ENCODE data around the gene LEMD2.

Gene LEMD2

DNA sequence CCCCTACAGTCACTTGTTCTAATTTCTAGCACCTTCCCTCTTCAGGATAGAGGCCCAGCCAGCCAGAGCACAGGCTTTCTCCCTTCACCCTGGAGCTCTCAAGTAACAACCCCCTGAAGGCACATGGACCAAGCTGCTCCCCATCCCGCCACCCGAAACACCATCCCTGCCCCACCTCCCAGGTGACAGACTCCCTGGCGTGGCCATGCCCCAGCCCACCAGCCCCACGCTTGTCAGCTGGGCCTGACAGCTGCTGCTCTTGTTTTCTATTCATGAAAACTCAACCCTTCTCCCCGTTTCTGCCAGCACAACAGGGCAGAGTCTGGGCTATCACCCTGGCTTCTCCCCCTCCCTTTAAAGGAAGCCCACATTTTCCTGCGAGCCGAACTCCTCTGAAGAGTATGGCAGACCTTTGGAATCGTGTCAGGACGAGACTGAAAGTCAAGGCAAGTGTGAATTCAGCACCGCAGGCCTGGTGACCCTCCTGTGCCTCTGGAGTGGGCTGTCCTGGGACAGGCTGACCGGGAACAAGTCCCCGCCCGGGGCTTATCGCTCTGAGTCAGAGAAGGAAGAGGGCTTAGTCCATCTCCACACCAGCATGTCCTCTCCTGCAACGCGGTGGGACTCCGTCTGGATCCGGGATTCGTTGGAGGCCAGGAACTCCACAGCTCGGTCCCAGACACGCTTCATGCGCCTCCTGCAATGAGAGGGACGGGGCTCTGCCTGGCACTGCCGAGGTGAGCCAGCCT is 16.7 kb downstream of the LEMD2 start:
- DNase-seq, result no peak

DNA sequence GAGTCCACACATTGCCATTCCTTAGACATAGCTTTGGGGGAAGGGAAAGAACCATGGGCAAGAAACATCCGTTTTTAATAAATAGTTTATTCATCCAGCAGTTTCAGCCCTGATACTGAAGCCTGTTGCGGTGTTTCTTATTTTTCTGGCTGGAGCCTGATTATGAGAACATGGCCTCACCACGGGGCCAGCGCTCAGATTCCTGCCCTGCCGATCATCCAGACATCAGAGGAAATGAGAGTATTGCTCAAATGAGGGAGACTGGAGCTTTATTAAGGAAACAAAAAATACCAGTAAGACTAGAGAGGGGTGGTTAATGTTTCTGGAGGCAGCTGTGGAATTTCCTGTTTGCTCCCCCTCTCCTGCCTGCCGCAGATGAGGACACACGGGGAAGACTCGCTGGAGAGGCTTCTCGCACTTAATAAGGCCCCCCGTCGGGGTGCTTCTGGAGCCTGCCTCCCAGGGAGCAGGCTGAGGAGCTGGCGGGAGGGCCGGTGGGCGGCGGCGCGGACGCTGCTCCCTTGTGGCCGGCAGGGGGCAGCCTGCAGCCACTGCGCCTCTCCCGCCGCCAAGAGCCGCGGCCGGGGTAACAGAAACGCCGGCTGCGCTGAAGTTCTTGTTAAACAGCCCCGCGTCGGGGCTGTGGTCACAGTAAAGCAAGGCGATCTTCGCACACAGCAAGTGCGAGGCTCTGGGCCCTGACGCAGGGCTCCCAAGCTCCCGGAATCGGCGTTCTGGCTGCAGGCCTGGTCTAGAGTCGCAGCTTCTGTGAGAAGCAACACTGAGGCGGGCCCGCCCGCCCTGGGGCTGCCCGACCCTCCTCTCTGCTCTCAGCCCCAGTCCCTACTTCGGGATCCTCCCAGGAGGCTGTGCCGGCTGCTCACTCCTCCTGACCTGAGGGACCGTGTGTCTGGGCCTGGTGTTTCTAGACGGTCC is 17.5 kb downstream of the LEMD2 start:
- DNase-seq, result no peak

DNA sequence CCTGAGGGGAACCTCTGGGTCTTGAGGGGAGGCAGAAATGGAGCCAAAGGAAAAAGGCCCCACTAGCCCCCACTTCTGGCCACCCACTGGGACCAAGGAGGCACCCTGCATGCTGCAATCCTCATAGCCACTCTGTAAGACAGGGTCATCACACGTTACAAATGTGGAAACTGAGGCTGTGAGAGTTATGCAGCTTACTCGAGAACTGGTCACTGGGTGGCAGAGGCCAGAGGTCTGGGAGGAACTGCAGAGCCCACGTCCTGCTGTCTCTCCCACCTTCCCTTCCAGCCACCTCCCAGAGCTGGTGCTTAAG is 18.1 kb downstream of the LEMD2 start:
- DNase-seq, result no peak

DNA sequence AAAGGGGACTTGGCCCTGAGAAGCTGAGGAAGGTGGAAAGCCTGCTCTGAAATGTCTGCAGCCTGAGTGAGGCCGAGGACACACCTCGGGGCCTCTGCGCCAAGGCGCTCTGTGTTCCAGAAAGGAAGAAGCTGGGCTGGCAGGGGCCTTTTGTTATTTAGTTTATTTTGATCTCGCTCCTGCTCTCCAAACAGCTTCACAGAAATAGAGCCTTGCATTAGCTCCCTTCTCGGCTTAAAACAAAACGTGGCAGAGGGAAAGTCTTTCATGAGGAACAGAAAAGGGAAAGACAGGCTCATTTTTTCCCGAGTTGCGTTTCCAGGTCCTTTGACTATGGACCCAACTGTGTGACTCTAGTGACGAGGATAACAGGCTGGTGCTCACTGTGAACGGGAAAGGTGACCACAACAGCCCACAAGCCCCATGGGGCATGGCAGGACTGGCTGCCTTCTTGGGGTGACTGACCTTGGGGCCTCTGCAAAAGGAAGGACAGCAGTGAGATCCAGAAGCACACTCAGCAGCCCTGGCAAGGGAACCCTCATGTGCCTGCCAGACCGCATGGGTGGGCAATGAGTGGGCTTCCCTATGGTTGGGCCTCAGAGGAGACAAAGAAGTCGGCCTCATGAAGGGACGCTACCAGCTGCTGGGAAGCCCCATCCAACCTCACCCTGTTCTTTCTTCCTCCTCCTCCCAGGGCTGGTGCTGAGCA is 18.7 kb downstream of the LEMD2 start:
- no peak for DNase-seq

DNA sequence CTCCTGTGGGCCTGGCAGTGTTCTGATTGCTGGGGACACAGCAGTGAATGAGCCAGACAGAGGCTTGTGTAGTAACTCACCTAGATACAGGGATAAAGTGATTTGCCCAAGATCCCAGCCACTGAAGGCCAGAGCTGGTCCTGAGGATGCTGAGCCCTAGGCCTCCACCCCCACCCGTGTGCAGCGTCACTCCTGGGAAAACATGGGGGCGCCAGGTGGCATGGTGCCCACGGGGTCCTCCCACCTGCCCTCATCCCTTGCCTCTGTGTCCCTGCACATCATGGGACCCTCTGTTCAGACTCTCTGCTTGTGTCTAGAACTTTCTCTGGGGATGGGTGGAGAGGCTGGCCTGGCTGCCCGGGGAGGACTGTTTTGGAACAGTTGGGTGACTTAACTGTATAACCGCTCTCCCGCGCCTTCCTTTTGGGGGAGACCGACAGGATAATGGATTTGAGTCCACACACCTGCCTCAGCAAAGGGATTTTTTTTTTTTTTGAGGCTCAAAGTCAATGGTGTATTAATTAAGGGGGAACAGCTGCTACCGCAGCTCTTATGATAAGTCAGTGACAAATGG is 19.6 kb downstream of the LEMD2 start:
- no peak for DNase-seq

DNA sequence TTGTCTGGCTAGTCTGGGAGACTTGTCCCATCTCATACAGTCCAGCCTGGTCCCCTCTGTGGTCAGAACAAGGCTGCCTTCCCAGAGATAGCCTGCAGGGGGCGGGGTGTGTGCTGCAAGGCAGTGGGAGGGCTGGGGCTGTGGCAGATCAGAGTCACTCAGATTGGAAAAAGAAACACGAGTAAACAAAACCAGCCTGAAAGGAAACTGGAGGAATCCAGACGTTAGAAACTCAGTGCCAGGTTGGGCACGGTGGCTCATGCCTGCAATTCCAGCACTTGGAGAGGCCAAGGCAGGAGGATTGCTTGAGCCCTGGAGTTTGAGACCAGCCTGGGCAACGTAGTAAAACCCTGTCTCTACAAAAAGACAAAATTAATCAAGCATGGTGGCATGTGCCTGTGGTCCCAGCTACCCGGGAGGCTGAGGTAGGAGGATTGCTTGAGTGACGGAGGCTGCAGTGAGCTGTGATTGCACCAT is 20.2 kb downstream of the LEMD2 start:
- DNase-seq, result peak; percentile 64

DNA sequence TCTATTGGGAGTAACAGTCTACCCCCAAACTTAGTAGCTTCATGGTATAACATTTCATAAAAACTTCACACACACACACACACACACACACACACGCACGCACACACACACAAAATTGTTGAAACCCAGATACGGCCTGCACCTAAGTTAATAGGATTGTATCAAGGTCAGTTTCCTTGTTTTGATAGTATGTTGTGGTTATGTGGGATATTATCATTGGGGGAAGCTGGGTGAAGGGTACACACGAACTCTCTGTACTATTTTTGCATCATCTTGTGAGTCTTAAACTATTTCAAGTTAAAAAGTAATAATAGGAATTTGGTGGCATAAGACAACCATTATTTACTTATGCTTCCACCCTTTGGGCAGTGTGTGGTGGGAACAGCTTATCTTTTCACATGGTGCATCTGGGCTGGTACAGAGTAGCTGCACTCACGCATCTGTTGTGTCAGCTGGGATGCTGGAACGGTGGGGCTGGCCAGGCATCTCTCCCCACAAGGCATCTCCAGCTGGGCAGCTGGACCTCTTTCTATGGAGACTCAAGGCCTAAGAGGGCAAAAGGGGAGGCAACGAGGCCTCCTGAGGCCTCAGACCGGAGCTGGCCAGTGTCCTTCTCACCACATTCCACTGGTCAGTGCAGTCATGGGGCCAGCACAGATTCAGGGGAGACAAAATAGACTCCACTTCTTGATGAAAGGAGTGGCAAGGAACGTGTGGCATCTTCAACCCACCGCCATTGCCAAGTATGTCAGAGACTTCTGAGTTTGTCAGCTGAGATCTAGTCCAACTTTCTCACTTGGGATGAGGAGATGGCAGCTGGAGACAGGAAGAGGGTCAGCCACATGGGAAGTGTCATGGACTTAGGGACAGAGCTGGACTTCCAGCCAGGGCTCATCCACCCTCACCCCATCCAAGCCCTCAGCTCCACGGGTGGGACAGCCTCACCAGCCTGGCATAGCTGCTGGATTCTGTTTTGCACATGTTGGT is 21.7 kb downstream of the LEMD2 start:
- no peak for DNase-seq

DNA sequence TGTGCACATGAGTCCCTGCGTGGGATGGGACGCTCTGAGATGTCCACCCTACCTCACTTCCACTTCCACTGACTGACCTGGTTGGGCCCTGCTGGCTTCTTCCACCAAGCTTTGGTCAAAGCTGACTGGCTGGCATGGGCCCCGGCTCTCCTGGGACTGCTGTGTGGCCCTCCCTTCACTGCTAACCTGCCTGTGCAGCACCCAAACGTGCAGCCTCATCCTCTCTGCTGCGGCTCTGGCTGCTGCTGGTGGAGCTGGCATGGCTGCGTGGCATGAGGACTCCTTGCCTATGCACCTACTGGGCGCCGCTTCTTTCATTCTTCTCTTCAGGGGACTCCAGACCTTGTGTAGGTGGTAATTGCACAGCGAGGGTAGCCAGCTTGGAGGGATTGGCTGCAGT is 23.6 kb downstream of the LEMD2 start:
- no peak for DNase-seq

DNA sequence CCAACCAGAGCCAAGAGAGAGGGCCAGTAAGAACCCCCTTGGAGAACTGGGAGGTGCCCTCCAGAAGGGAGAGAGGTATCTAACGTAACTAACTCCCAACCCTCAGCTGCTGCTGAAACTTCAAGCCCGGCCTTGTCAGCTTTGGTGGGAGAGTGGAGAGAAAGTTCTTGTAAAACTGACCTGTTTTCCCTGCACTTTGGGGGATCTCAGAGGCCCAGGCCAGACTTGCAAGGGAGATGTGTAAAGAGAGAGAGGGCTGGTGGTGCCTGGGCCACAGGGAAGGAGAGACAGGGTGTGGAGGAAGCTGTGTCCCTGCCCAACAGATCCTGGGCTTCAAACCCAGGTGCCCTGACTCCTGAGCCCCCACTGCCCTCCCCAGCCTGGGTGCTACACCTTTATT is 24.9 kb downstream of the LEMD2 start:
- DNase-seq, result no peak

DNA sequence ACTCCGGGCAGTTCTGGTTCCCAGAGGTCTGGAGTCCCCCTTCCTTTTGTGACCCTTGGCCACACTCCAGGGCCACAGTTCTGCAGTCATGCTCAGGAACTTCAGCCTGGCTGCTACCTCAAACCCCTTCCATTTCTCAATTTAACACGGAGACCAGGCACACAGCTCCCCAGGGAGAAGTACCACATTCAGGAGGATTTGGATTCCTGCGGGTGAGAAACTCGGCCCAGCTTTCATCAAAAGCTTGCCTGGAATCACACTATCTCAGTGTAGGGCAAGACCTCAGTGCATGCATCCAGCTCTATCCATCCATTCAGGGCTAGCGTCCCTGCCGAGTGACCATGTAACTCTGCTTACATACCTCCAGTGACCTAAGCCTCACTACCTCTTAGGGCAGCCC is 25.4 kb downstream of the LEMD2 start:
- no peak for DNase-seq

DNA sequence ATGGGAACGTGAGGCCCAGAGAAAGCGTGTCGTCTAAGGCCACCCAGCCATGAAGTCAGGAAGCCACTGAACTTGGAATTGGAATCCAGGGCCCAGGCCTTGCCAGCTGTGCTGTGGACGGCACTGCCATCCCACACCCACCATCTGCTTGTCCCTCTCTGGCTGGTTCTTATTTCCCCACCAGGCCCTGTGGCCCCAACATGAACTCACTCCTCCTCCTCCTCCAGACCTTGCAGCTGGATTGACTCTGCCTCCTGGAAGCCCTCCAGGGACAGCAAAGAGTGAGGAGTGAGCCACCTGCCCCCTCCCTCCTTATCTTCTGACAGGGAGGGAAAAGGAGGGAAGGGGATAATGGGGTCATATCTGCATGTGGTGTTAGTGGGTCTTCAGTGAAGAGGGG is 26.2 kb downstream of the LEMD2 start:
- no peak for DNase-seq

DNA sequence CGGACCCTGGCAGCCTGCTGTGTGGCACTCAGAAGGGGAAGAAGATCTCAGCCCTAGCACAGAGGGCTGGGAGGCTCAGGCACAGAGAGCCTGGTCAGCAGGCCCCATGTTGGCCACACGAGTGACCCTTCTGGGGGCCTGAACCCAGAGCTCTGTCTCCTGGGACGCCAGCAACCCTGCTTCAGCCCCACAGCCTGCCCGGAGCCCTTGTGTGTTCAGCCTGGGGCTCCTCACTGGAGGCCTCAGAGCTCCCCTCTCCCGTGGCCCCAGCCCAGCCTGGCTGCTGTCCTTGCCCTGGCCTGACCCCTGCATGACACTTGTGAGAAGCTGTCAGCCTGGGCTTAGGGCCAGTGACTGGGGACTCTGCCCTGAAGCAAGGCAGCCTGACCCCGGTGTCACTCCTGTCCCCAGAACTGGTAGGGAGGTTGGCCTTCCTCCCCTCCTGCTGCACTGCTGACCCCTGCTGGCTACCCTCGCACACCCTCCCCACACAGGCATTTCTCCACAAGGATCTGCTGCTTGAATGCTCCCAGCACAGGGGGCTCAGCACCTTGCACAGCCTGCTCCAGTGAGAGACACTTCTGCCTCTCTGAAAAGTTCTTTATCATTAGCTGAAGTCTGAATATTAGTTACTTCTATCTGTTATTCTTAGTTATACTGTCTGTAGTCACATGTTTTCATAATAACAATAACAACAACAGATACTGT is 26.9 kb downstream of the LEMD2 start:
- peak; percentile 55 for DNase-seq

DNA sequence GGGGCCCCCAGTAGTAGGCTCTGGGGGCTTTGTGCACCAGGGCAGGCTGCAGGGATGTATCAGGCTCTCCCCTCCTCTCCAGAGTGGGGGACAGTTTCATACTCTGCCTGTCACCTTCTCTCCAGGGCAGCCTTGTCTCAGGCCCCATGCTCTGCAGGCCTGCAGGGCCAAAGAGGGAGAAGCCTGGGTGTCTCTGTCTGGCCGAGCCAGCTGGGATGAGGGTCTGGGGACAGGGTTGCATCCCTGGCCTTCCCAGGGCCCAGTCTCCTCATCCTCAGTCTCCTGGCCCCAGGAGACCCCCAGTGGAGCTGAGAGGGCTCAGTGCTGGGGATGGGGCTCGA is 27.4 kb downstream of the LEMD2 start:
- no peak for DNase-seq

DNA sequence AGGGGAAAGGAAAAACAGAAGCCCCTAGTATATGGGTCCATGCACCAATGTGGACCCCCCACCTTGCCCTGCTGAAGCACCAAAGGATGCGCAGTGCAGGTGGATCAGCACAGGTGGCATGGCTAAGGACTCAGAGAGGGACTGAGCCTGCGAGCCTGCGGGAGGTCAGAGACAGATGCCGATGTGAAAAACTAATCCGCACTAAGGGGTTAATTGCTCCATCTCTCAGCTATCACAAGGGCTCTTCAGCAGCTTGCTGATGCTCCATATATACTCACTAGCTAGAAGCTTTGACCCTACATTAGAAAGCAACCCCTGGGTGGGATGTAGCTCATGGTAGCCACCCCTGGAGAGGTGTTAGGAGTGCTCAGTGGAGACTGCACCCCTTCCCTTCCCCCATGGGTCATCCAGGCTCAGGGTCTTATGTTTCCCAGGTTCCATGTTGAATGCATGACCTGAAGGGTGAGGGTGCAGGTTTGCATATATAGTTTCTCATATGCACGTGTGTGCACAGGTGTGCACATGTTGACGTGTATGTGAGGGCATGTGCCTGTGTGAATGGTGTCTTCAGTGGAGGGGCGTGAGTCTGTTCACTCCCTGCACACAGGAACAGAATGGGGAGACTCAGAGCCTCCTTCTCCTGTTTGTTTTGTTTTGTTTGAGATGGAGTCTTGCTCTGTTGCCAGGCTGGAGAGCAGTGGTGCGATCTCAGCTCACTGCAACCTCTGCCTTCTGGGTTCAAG is 28.9 kb downstream of the LEMD2 start:
- DNase-seq, result no peak

DNA sequence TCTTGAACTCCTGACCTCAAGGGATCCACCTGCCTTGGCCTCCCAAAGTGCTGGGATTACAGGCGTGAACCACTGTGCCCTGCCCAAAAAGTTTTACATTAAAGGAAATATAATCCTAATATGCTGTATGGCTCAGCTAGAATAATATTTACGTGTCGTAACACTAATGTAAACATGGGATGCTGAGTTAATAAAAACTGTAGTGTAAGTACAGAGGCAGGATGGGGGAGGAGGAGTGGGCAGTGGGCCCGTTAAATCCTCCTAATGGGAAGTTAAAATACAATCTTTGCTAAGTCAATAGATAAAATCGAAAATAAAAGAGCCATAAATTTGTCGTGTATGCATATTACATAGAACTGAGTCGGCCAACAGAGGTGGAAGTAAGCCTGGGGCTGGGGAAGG is 30.1 kb downstream of the LEMD2 start:
- DNase-seq, result no peak

DNA sequence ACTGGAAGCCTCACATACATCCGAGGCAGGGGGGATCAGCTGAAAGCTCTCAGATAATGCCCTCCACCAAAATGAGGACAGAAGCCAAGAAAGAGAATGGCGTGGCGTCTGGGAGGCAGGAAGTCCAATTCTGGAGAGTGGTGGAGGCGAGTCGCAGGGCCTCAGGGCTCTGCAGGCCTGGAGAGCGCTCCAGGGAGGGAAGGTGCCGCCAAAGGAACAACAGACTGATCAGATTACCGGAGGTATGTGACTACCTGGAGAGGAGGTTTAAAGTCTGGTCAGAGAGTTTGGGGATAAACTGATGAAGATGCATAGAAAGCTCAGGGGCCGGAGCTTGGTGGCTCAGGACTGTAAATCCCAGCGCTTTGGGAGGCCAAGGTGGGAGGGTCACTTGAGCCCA is 31.0 kb downstream of the LEMD2 start:
- DNase-seq, result no peak

DNA sequence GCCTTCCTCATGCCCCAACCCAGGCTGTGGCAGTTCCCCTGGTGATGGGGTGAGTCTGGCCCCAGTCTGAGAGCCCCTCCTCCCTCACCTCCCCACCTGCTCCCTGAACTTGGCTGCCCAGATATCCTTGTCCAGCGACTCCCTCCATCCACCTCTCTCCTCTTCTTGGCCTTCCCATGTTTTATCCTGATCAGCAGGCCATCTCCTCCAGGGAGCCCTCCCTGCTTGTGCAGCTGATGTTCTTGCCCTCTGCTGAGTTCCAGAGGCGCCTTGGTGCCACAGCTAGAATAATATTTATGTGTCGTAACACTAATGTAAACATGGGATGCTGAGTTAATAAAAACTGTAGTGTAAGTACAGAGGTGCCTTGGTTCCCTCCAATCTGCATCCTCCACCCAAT is 31.8 kb downstream of the LEMD2 start:
- DNase-seq, result no peak

DNA sequence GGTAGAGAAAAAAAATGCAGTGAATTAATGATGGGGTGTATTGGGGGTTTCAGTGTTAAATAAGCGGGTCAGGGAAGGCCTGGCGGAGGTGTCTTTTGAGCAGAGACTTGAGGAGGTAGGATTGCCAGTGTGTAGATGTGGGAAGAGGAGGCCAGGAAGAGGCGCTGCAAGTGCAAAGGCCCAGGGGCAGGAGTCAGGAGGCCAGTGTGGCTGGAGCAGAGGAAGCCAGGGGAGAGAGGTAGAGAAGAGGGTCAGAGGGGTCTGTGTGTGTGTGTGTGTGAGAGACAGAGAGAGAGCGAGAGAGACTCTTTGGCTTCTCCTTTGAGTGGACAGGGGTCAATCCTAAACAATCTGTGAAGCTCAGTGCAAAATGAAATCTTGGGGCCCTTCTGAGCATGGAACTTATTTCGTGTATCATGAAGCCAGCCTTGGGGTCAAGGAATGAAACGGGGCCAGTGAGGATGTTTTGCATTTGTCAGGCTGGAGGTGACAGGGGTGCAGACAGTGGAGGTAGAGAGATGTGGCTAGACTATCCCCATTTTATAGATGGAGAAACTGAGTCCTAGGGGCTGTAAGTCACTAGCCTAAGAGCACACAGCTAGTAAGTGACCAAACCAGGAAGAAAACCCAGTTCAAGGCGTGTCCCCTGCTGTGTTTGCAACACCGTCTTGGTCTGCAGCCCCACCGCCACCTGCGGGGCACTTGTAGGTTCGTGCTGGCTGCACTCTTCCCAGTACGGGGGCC is 32.5 kb downstream of the LEMD2 start:
- no peak for DNase-seq

DNA sequence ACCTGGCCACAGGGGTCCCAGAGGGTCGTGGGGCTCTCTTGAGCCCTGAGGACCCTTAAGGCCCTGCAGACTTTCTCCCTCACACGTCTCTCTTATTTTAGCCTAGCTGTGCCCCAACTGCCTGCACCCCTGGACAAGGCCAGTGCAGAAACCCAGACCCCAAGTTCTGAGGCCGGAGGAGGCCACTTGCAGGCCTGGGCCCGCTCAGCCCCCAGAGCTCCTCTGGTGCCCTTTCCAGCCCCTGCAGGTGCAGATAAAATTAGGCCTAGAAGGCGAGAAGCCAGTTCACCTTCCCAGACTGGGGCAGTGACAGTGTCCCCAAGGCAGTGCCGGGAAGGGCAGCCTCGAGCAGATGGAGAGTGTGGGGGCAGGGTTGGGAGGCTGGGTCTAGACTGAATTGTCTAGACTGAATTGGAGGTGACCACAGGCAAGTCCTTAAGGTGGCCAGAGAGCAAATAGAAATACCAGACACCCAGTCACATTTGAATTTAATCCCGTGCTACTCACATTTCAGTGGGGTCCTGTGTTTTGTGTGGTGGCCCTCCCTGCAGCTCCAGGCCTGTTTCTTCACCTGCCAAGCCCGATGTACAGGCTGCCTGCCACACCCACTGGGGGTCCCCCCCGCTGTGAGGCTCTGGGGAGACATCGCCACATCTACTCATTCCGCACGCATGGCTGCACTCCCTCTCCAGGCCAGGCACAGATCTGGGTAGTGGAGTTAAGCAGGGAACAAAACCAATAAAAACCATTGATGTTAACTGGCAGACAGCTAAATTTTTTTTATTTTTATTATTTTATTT is 33.7 kb downstream of the LEMD2 start:
- DNase-seq, result no peak

All from NK-92 treated with Interleukin-12 subunit alpha and Interleukin-12 subunit beta, amount 100 ng/mL, for 24 hours (cell line).